Measurements from ENCODE around the gene NYAP1. TPM values are rescaled to one million over a fixed set of nuclear protein-coding genes. Genes with fewer than 3 reads are reported as not detected.
"Not testable (repeated sequence)": the region's sequence is repeated elsewhere in the genome, so short reads cannot be mapped to it uniquely, and the experiment has no call there.

Gene NYAP1
- total RNA-seq, 6 donors from 2014 or later = 0.15 to 1.4 (median 0.89) TPM; not detected in 1

GRCh38 chr7:100539436-100540006 lies 55.8 kb downstream of the NYAP1 start:
- no peak for ATAC-seq (ENCODE audit: low FRiP score in 2 of 2)
- peaks cover 22 to 37% (median 27%) of the 10 kb centered on the region in 4 donors for H3K4me1 ChIP-seq
- no peaks in the 10 kb centered on the region for H3K9me3 ChIP-seq
- peak overlapping the region; percentile 83 to 100 (median 94) for H3K4me3 ChIP-seq
- peak overlapping the region; percentile 71 to 84 (median 79) for H3K27ac ChIP-seq
- DNase-seq = no peak
- TF ChIP-seq POLR2A (IDR thresholded peaks at IDR 0.05) = no peak
- TF ChIP-seq EP300 (IDR thresholded peaks at IDR 0.05) = no peak
- TF ChIP-seq POLR2AphosphoS5 (IDR thresholded peaks at IDR 0.05) = no peak
- no peak for TF ChIP-seq CTCF (IDR thresholded peaks at IDR 0.05)
- WGBS, 2 donors = 0 to 1% methylated on average over 16 to 19 of the region's 44 CpGs
- no peaks in the 10 kb centered on the region for H3K27me3 ChIP-seq
- no peaks in the 10 kb centered on the region for H3K36me3 ChIP-seq

GRCh38 chr7:100540073-100540723 lies 56.5 kb downstream of the NYAP1 start:
- H3K9me3 ChIP-seq = no peaks in the 10 kb centered on the region
- peaks cover 28 to 44% (median 34%) of the 10 kb centered on the region in 4 donors for H3K4me1 ChIP-seq
- WGBS, 2 donors = 38 to 46% methylated on average over 6 of the region's 6 CpGs
- TF ChIP-seq POLR2AphosphoS5 (IDR thresholded peaks at IDR 0.05) (no peak), EP300 (IDR thresholded peaks at IDR 0.05) (no peak), CTCF (IDR thresholded peaks at IDR 0.05) (no peak), POLR2A (IDR thresholded peaks at IDR 0.05) (no peak)
- ATAC-seq (ENCODE audit: low FRiP score in 2 of 2) (no peak), DNase-seq (no peak)
- peak overlapping the region in 3 of 4 donors; percentile 83 to 100 (median 96) for H3K4me3 ChIP-seq
- peak overlapping the region in 1 of 4 donors; percentile 84 for H3K27ac ChIP-seq
- H3K36me3 ChIP-seq = no peaks in the 10 kb centered on the region
- H3K27me3 ChIP-seq = no peaks in the 10 kb centered on the region

- H3K36me3 ChIP-seq; H3K27me3 ChIP-seq; DNase-seq; H3K4me3 ChIP-seq; ATAC-seq (ENCODE audit: low FRiP score in 2 of 2); H3K9me3 ChIP-seq; H3K27ac ChIP-seq: not testable (repeated sequence)
- H3K4me1 ChIP-seq = peaks cover 40 to 55% (median 45%) of the 10 kb centered on the region in 4 donors
- 77 to 78% methylated on average over 7 of the region's 7 CpGs for WGBS, 2 donors
Observed at GRCh38 chr7:100541309-100541708, 57.6 kb downstream of the NYAP1 start.

- ATAC-seq (ENCODE audit: low FRiP score in 2 of 2) = no peak
- WGBS, 2 donors = 70 to 72% methylated on average over 1 of the region's 1 CpG
Observed at GRCh38 chr7:100543586-100543985, 59.9 kb downstream of the NYAP1 start.

More at GRCh38 chr7:100543586-100543985, 59.9 kb downstream of the NYAP1 start:
- DNase-seq = no peak
- Histone ChIP-seq H3K4me1 (peaks cover 56 to 71% (median 64%) of the 10 kb centered on the region in 4 donors), H3K27me3 (no peaks in the 10 kb centered on the region), H3K9me3 (no peaks in the 10 kb centered on the region), H3K27ac (peak overlapping the region in 3 of 4 donors; percentile 86 to 90 (median 88)), H3K4me3 (no peak overlapping the region), H3K36me3 (no peaks in the 10 kb centered on the region)
- no peak for TF ChIP-seq POLR2A (IDR thresholded peaks at IDR 0.05)
- TF ChIP-seq EP300 (IDR thresholded peaks at IDR 0.05) = no peak
- TF ChIP-seq POLR2AphosphoS5 (IDR thresholded peaks at IDR 0.05) = no peak
- TF ChIP-seq CTCF (IDR thresholded peaks at IDR 0.05) = no peak

Data from upper lobe of left lung (tissue), 6 donors.